ENCODE measurements around the gene ELMO1. TPM values are rescaled to one million over a fixed set of nuclear protein-coding genes. Genes with fewer than 3 reads are reported as not detected.

Gene ELMO1
- total and polyA plus RNA-seq, 10 of the 15 experiments (the other 5 are each of a cell fraction or from before 2014, with no cell fraction given) = 22.6 to 85.9 (median 56.6) TPM

GRCh38 chr7:36840904-36841303 is 607.8 kb downstream of the ELMO1 start (continued):
- no peak for TF ChIP-seq TCF7 (IDR thresholded peaks at IDR 0.05; ENCODE audit: borderline replicate concordance)

- ChIA-PET RAD21 (ENCODE audit: unreplicated experiment) (no interaction called here), SMC1A (ENCODE audit: uncharacterized antibody, unreplicated experiment) (interaction anchor here (1.1 to 1.6 kb wide), 3 partner anchors 12 to 168 kb away, joined by 3 to 4 read pairs (median 3); no protein-coding TSS in a partner anchor), POLR2A (no interaction called here), CTCF (no interaction called here)
- H3K9me3 ChIP-seq (replicated peaks; ENCODE audit: control insufficient read depth, insufficient read depth, low read length) = no peaks in the 10 kb centered on the region
- TF ChIP-seq ATF7 (IDR thresholded peaks at IDR 0.05; ENCODE audit: low read depth) (no peak), NR2C2 (IDR thresholded peaks at IDR 0.05; ENCODE audit: borderline replicate concordance, control insufficient read depth, insufficient read length, low read depth) (no peak), SUPT20H (IDR thresholded peaks at IDR 0.05; ENCODE audit: borderline replicate concordance, control insufficient read depth, low read depth, low read length) (no peak), HDGF (IDR thresholded peaks at IDR 0.05) (no peak), USF2 (IDR thresholded peaks at IDR 0.05; ENCODE audit: borderline replicate concordance, low read depth, low read length) (no peak), SMC3 (IDR thresholded peaks at IDR 0.05; ENCODE audit: borderline replicate concordance, low read length) (no peak), TCF12 (IDR thresholded peaks at IDR 0.05; ENCODE audit: low read depth, low read length) (no peak), POLR2AphosphoS5 (IDR thresholded peaks at IDR 0.05; ENCODE audit: low read length) (no peak), RB1 (IDR thresholded peaks at IDR 0.05; ENCODE audit: borderline replicate concordance) (no peak), RELB (IDR thresholded peaks at IDR 0.05; ENCODE audit: low read depth) (no peak), BHLHE40 (IDR thresholded peaks at IDR 0.05; ENCODE audit: borderline replicate concordance in 1 of 2, low read depth in 2 of 2, low read length in 1 of 2) (no peak), EED (IDR thresholded peaks at IDR 0.05; ENCODE audit: low read depth) (no peak), MEF2B (IDR thresholded peaks at IDR 0.05; ENCODE audit: partially characterized antibody, poor library complexity, severe bottlenecking) (no peak), TCF7 (IDR thresholded peaks at IDR 0.05; ENCODE audit: borderline replicate concordance) (no peak), RELA (IDR thresholded peaks at IDR 0.05; ENCODE audit: borderline replicate concordance, partially characterized antibody) (no peak)
- no peaks in the 10 kb centered on the region for H3K36me3 ChIP-seq (ENCODE audit: control insufficient read depth in 2 of 2, insufficient read depth in 2 of 2, low read length in 1 of 2)
- FAIRE-seq (no peak), ATAC-seq (no peak), DNase-seq (ENCODE audit: low read depth, low spot score) (no peak)
- WGBS (ENCODE audit: insufficient coverage, insufficient replicate concordance, low lambda C conversion rate, missing lambda C conversion rate) = 57% methylated on average over 9 of the region's 9 CpGs
- H3K27ac ChIP-seq (ENCODE audit: control insufficient read depth, insufficient read depth) = no peak overlapping the region
- no peaks in the 10 kb centered on the region for H3K79me2 ChIP-seq (ENCODE audit: control insufficient read depth, insufficient read depth, low read length)
- H3K4me3 ChIP-seq = no peak overlapping the region
- no peak overlapping the region for H2AFZ ChIP-seq (ENCODE audit: control insufficient read depth, low read depth, low read length)
- H4K20me1 ChIP-seq (ENCODE audit: control insufficient read depth, insufficient read depth) = no peaks in the 10 kb centered on the region
- no peaks in the 10 kb centered on the region for H3K27me3 ChIP-seq (replicated peaks in 1 of 2; ENCODE audit: control insufficient read depth in 2 of 2, insufficient read depth in 2 of 2, low read length in 1 of 2)
- intact Hi-C loops (cut with micrococcal nuclease; ENCODE audit: unreplicated experiment) = no loop called here
- BruUV-seq (replicated peaks) = no TSS peak
- no peaks in the 10 kb centered on the region for H3K4me1 ChIP-seq (ENCODE audit: control insufficient read depth, insufficient read depth, low read length)
- H3K4me2 ChIP-seq (ENCODE audit: control insufficient read depth, insufficient read depth) = no peak overlapping the region
- in situ Hi-C loops (cut with MboI) = no loop called here
- no peak overlapping the region for H3K9ac ChIP-seq (ENCODE audit: control insufficient read depth, insufficient read depth, low read length)
Observed at GRCh38 chr7:36838616-36839225, 609.9 kb downstream of the ELMO1 start.

All from GM12878 (cell line).